ENCODE data around the gene CFAP57. TPM values are rescaled to one million over a fixed set of nuclear protein-coding genes. Genes with fewer than 3 reads are reported as not detected.

The CFAP57 gene
- total RNA-seq, 1 experiment from 2014 or later: 0.23 TPM

- Mint-ChIP-seq H3K27ac (ENCODE audit: unreplicated experiment) (peak overlapping the region; percentile 93), H3K9me3 (ENCODE audit: unreplicated experiment) (no peaks in the 10 kb centered on the region), H3K4me1 (ENCODE audit: low read depth, unreplicated experiment) (no peaks in the 10 kb centered on the region), H3K36me3 (ENCODE audit: insufficient read depth, unreplicated experiment) (peaks cover 12% of the 10 kb centered on the region), H3K27me3 (ENCODE audit: insufficient read depth, unreplicated experiment) (no peaks in the 10 kb centered on the region), H3K4me3 (ENCODE audit: unreplicated experiment) (no peak overlapping the region)
- intact Hi-C loops (cut with micrococcal nuclease; ENCODE audit: unreplicated experiment): no loop called here
- no peak for DNase-seq
- TF ChIP-seq CTCF (IDR thresholded peaks at IDR 0.05; ENCODE audit: insufficient read depth in 1 of 2, low read depth in 1 of 2, low read length in 1 of 2, severe bottlenecking in 1 of 2, unreplicated experiment in 1 of 2): no peak
- Histone ChIP-seq H3K4me1 (peaks cover 32% of the 10 kb centered on the region), H3K36me3 (ENCODE audit: control insufficient read depth, insufficient read depth, low read length) (no peaks in the 10 kb centered on the region), H3K4me3 (ENCODE audit: low read depth, low read length) (no peak overlapping the region), H3K9me3 (peaks cover 31% of the 10 kb centered on the region), H3K27me3 (replicated peaks; ENCODE audit: control insufficient read depth, insufficient read depth, low read length) (no peaks in the 10 kb centered on the region)
- ChIA-PET POLR2A (interaction anchor here (0.6 kb wide), 1 partner anchor 7 kb away, joined by 6 read pairs; no protein-coding TSS in a partner anchor), CTCF (no interaction called here)
- no TSS peak for BruUV-seq (replicated peaks)
These were observed 31.7 kb downstream of the CFAP57 start for GRCh38 chr1:43203859-43204258.

GRCh38 chr1:43204394-43204793, 32.3 kb downstream of the CFAP57 start:
- no TSS peak for BruUV-seq (replicated peaks)
- no peak overlapping the region for H3K4me3 Mint-ChIP-seq (ENCODE audit: unreplicated experiment)
- H3K4me3 ChIP-seq (ENCODE audit: low read depth, low read length): no peak overlapping the region
- peaks cover 31% of the 10 kb centered on the region for H3K9me3 ChIP-seq
- no peaks in the 10 kb centered on the region for H3K27me3 Mint-ChIP-seq (ENCODE audit: insufficient read depth, unreplicated experiment)
- TF ChIP-seq CTCF (IDR thresholded peaks at IDR 0.05; ENCODE audit: insufficient read depth in 1 of 2, low read depth in 1 of 2, low read length in 1 of 2, severe bottlenecking in 1 of 2, unreplicated experiment in 1 of 2): no peak
- peaks cover 12% of the 10 kb centered on the region for H3K36me3 Mint-ChIP-seq (ENCODE audit: insufficient read depth, unreplicated experiment)
- CTCF ChIA-PET: no interaction called here
- intact Hi-C loops (cut with micrococcal nuclease; ENCODE audit: unreplicated experiment): no loop called here
- peaks cover 32% of the 10 kb centered on the region for H3K4me1 ChIP-seq
- no peaks in the 10 kb centered on the region for H3K4me1 Mint-ChIP-seq (ENCODE audit: low read depth, unreplicated experiment)
- POLR2A ChIA-PET: no interaction called here
- no peak for DNase-seq
- H3K27ac Mint-ChIP-seq (ENCODE audit: unreplicated experiment): peak overlapping the region; percentile 93
- no peaks in the 10 kb centered on the region for H3K36me3 ChIP-seq (ENCODE audit: control insufficient read depth, insufficient read depth, low read length)
- H3K27me3 ChIP-seq (replicated peaks; ENCODE audit: control insufficient read depth, insufficient read depth, low read length): no peaks in the 10 kb centered on the region
- H3K9me3 Mint-ChIP-seq (ENCODE audit: unreplicated experiment): no peaks in the 10 kb centered on the region

- H3K27me3 ChIP-seq (replicated peaks; ENCODE audit: control insufficient read depth, insufficient read depth, low read length): no peaks in the 10 kb centered on the region
- peaks cover 31% of the 10 kb centered on the region for H3K9me3 ChIP-seq
- H3K27ac Mint-ChIP-seq (ENCODE audit: unreplicated experiment): peak overlapping the region; percentile 93
- H3K36me3 ChIP-seq (ENCODE audit: control insufficient read depth, insufficient read depth, low read length): no peaks in the 10 kb centered on the region
- no peak overlapping the region for H3K4me3 ChIP-seq (ENCODE audit: low read depth, low read length)
- intact Hi-C loops (cut with micrococcal nuclease; ENCODE audit: unreplicated experiment): loop anchor here (1.0 kb wide), 1 partner anchor 33 kb away; the partner anchor contains the start of genes CFAP57 and EBNA1BP2
- DNase-seq: no peak
- ChIA-PET POLR2A (no interaction called here), CTCF (no interaction called here)
- TF ChIP-seq CTCF (IDR thresholded peaks at IDR 0.05; ENCODE audit: insufficient read depth in 1 of 2, low read depth in 1 of 2, low read length in 1 of 2, severe bottlenecking in 1 of 2, unreplicated experiment in 1 of 2): no peak
- H3K4me1 Mint-ChIP-seq (ENCODE audit: low read depth, unreplicated experiment): no peaks in the 10 kb centered on the region
- H3K4me1 ChIP-seq: peaks cover 32% of the 10 kb centered on the region
- no peaks in the 10 kb centered on the region for H3K27me3 Mint-ChIP-seq (ENCODE audit: insufficient read depth, unreplicated experiment)
- no peak overlapping the region for H3K4me3 Mint-ChIP-seq (ENCODE audit: unreplicated experiment)
- H3K9me3 Mint-ChIP-seq (ENCODE audit: unreplicated experiment): no peaks in the 10 kb centered on the region
- peaks cover 22% of the 10 kb centered on the region for H3K36me3 Mint-ChIP-seq (ENCODE audit: insufficient read depth, unreplicated experiment)
- no TSS peak for BruUV-seq (replicated peaks)
These were observed 33.5 kb downstream of the CFAP57 start for GRCh38 chr1:43205671-43206070.
